ENCODE data around the gene WDFY4.

DNA sequence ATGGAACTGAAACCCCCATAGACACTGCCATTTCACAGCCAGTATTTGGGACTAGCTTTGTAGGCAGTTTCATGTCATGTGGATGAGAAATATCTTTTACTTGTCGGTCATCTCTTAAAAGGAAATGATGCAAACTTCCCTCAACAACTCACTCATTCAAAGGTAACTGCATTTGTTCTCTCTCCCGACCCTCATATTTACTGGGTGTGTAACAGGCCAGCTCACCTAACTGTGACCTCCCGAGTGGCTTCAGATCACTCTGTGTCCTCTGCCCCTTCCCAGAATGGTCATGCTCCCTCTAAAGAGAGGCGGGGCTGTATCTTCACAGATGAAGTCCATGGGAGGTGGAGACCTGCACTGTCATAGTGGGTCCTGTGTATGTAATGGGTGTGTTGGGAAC, 240.3 kb downstream of the WDFY4 start:
- TF ChIP-seq, protein P1, sequence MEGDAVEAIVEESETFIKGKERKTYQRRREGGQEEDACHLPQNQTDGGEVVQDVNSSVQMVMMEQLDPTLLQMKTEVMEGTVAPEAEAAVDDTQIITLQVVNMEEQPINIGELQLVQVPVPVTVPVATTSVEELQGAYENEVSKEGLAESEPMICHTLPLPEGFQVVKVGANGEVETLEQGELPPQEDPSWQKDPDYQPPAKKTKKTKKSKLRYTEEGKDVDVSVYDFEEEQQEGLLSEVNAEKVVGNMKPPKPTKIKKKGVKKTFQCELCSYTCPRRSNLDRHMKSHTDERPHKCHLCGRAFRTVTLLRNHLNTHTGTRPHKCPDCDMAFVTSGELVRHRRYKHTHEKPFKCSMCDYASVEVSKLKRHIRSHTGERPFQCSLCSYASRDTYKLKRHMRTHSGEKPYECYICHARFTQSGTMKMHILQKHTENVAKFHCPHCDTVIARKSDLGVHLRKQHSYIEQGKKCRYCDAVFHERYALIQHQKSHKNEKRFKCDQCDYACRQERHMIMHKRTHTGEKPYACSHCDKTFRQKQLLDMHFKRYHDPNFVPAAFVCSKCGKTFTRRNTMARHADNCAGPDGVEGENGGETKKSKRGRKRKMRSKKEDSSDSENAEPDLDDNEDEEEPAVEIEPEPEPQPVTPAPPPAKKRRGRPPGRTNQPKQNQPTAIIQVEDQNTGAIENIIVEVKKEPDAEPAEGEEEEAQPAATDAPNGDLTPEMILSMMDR (tag by site-specific recombination; IDR thresholded peaks at IDR 0.05), result no peak
- no peak for TF ChIP-seq ZBTB7A (tag by site-specific recombination; IDR thresholded peaks at IDR 0.05; ENCODE audit: low read depth)
- TF ChIP-seq ZNF138 (tag by site-specific recombination; IDR thresholded peaks at IDR 0.05; ENCODE audit: borderline replicate concordance), result no peak
- no peak for TF ChIP-seq ZNF423 (tag by site-specific recombination; IDR thresholded peaks at IDR 0.05)

Measured in HEK293 (cell line).